ENCODE data around the gene FN1.

- no peak for TF ChIP-seq CTCF (IDR thresholded peaks at IDR 0.05; ENCODE audit: borderline replicate concordance, extremely low read depth, low read length, poor library complexity, severe bottlenecking)
- TF ChIP-seq EZH2 (IDR thresholded peaks at IDR 0.05; ENCODE audit: borderline replicate concordance, low read depth, low read length, severe bottlenecking), result no peak
Observed at GRCh38 chr2:215417400-215417951, 18.4 kb downstream of the FN1 start.
